HG03575 (cell line): Measurements from ENCODE around the gene AQR.
"Not testable (repeated sequence)": the region's sequence is repeated elsewhere in the genome, so short reads cannot be mapped to it uniquely, and the experiment has no call there.

Experiments used
- ATAC-seq: cut with Tn5 transposase; IDR thresholded peaks from one replicate; pipeline ENCODE4 v1.9.1; 2021; ENCODE audit not compliant: unreplicated experiment, insufficient number of reproducible peaks, low FRiP score; ENCODE audit errors: extremely low read depth

The AQR gene

DNA sequence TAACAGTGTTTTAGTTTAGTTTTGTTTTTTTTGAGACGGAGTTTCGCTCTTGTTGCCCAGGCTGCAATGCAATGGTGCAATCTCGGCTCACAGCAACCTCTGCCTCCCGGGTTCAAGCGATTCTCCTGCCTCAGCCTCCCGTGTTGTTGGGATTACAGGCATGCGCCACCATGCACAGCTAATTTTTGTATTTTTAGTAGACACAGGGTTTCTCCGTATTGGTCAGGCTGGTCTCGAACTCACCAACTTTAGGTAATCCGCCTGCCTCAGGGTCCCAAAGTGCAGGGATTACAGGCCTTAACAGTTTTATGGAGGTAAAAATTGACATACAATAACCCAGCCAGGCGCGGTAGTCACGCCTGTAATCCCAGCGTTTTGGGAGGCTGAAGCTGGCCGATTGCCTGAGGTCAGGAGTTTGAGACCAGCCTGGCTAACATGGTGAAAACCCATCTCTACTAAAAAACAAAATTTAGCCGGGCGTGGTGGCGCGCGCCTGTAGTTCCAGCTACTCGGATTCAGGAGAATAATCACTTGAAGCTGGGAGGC, 629 bp upstream of the AQR start:
- ATAC-seq: not testable (repeated sequence)

DNA sequence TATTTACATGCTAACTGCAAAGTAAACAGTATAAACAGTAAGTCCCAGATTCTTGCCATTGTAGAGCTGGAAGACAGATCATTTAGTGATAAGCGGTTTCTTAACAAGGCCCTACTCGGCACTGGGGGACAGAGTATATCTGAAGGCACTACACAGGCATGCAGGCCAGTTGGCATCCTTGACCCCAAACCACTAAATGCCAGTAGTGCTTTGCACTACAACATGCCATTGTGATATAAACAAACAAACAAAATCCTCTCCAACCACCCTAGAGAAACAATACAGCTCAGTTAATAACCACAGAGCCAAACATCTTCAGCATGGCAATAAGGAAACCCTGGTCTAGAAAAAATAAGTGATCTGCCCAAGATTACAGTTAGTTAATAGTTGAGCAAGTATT, 5.3 kb downstream of the AQR start:
- ATAC-seq: no peak

DNA sequence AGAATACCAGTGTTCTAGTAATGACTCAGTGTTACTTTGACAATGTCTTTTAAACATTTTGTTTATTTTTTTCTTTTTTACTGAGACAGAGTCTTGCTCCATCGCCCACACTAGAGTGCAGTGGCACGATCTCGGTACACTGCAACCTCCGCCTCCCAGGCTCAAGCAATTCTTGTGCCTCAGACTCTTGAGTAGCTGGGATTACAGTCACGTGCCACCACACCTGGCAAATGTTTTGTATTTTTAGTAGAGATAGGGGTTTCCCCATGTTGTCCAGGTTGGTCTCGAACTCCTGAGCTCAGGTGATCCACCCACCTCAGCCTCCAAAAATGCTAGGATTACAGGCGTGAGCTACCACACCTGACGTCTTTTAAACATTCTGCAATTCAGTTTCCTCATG, 15.7 kb downstream of the AQR start:
- no peak for ATAC-seq

DNA sequence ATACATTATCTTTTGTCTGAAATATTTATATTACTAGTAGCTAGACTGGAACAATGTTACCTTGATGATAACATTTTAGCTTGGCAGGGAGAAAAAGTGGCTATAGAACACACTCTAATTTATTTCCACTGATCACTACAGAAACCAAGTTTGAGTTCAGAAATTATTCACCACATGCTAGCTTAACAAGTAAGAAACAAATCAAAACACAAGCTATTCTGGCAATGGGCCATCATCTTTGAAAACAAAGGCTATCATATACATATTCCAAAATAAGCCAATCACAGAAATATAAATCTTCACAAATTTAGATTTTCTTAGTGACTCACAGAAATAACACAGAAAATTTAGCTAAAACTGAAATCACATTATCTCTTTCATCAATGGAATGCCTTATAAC, 17.1 kb downstream of the AQR start:
- ATAC-seq: no peak

DNA sequence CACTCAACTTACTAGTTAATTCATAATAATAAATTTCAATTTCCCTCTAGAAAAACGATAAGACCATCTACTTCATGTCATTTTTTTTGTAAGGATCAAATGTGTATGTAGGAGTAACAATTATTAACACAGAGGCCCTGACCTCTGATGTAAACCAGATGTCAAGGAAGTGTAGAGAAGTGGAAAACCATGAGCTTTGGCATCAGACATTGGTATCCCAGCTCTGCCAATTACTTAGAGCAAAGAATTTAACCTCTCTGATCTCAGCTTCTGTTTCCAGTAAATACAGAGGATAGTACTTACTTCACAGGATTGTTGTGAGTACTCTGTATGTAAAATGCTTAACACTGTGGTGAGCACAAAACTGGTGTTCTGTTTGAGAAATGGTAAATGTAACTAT, 17.5 kb downstream of the AQR start:
- no peak for ATAC-seq

DNA sequence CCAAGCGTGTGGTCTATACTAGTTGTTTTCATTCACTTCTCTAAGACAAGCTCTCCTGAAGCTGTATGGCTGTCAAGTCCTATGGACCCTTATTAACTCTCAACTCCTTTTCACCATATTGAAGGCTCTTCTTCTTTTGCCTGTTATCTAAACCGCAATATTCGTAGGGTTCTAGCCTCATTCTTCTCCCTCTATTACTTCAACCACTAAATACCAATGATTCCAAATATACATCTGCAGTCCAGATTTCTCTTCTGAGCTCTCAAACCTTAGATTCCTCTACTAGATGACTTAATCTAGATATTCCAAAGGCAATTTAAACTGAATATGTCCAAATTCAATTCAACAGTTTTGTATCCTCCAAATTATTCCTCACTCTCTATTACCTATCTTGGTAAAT, 24.6 kb downstream of the AQR start:
- no peak for ATAC-seq

DNA sequence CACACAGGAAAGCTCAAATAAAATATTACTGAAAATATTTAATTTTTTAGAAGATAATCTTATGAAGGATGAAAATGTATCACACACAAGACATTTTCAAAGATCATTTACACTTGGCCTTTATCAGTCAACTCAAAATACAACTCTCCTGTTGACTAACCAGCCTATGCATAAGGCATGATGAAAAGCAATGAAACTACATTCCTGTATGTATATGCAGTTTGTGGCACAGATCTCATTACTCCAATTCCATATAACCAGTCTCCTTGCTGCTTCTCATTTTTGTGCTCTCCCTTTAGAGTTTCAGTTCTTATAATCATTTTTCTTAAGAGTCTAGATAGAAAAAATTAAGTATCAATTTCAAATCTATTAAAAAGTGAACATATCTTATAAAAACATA, 25.8 kb downstream of the AQR start:
- no peak for ATAC-seq

DNA sequence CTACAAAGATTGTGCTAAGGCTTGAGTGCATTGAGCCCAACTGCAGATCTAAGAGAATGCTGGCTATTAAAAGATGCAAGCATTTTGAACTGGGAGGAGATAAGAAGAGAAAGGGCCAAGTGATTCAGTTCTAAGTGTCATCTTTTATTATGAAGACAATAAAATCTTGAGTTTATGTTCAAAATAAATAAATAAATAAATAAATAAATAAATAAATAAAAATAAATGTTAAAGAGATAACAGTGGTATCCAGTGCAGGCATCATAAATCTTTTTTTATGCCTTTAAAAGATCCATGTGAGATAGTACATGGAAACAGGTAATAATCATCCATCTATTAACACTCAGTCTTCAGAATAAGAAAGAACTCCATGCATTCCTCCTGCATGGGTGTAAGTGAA, 26.3 kb downstream of the AQR start:
- not testable (repeated sequence) for ATAC-seq

DNA sequence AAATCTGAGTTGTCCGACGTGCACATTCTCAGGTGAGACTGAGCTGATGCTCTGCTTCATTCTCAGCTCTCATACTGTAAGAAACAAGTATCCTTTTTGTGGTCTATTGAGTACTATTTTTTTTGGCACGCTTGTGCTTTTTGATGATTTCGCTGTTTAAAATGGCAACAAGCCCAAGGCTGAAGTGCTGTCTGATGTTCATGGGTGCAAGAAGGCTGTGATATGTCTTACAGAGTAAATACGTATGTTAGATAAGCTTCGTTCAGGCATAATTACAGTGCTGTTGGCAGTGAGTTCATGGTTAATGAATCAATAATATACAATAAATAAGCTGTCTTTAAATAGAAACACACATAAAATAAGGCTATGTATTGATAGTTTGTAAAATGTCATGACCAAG, 27.2 kb downstream of the AQR start:
- no peak for ATAC-seq

DNA sequence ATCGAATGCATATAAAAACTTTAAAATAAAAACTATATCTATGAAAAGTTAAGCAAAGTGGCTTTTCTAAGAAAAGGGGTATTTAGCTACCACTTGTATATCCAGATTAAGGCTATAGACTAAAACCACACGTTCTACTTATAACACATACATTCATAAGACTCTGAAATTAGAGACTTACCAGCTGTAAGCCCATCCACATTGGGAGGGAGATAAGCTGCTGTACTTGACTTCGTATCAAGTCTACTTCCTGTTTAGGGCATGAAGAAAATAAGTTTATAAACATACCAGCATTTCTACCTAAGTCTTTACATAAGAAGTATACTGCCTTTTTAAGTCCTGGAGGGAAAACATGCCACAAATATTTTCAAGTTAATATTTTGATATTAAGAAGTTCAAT, 27.7 kb downstream of the AQR start:
- ATAC-seq: no peak

DNA sequence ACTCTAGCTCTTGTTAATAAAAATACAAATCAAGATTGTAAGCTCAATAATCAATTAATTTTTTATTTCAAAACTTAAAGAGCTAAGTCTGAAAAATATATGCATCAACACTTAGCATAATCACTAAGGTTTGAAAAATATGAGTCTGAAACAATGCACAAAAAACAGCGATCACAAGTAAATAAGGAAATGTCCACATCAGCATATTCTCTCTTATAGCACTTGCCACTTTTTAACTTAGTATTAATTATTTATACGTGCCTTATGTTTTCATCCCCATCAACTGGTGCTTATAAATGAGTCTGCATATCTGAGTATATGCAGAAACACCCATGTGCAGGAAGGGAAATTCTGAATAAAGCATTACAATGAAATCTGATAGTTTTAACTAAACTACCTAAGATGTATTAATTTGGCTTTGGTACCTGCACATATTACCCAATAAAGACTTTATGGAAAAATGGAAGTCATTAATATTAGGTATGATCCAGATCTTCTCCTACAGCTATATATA, 28.3 kb downstream of the AQR start:
- ATAC-seq: no peak

DNA sequence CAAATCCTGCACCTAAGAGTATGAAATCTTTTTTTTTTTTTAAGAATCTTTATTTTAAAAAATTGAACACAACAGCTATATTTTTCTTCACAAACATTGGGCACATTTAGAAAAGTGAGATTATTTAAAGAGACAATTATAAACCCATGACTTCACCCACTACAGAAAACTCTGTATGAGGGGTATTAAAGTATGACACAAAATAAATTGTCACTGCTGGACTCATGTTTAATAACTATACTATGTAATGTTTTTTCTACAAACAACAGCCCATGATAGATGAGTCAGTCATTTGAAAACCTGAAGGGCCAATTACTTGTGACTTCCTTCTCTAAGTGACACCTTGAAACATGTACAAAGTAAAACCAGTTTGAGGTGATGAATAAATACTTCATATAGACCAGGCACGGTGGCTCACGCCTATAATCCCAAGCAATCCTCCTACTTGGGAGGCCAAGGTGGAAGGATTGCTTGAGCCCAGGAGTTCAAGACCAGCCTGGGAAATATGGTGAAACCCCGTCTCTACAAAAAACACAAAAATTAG, 36.0 kb downstream of the AQR start:
- no peak for ATAC-seq

DNA sequence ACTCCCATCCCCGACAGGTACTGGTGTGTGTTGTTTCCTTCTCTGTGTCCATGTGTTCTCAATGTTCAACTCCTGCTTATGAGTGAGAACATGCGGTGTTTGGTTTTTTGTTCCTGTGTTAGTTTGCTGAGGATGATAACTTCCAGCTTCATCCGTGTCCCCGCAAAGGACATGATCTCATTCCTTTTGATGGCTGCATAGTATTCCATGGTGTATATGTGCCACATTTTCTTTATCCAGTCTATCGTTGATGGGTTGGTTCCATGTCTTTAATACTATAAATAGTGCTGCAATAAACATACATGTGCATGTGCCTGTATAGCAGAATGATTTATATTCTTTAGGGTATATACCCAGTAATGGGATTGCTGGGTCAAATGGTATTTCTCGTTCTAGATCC, 41.2 kb downstream of the AQR start:
- not testable (repeated sequence) for ATAC-seq

DNA sequence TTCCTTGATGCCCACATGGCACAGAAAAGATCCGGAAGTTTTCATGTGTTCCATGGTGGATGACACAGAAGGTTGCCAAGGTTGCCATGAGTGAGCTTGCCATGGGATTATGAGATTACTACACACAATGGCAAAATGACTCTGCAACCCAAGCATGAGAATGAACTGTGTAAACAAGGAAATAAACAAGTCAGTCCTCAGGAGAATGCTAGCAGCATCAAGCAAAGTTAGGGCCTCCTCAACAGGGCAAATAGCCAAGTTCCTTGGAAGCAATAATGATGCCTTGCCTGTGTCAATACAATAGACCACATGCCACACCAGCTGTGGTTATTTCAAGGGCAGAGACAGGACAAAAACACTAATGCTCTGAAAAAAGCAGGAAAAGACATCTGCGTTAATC, 41.8 kb downstream of the AQR start:
- no peak for ATAC-seq

DNA sequence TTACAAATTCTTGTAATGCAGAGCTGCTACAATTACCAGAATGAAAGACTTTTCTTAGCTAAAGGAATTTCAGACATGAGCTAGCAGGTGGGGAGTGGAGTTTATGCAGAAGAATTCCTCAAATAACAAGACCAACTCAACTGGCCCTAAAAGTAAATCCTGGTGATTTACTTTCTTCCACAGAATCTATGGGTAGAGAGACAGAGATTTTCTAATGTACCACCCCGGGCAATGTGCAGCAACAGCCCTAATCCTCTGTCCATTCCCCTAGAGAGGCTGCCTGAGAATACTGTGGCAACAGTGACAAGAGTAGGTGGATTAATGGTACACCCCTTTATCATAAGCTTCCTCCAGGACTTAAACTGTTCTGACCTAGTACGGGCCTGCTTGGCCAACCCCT, 55.2 kb downstream of the AQR start:
- ATAC-seq: no peak

DNA sequence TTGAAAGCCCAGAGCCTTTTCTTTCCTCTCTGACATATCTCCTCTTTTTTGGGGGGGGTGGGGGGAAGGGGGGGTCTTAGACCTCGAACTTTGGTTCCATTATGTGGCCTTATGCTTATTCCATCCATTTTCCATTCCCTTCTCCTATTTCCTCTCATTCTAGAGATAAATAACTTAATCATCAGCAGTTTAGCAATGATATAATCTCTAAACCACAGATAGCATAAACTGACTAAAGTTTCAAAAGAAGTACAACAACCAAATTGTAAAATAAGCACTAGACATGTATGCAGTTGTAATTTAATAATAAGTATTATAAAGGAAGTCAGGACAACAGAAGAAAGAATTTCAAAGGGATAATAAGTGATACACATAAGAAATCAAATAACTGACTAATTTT, 64.5 kb downstream of the AQR start:
- ATAC-seq: no peak

DNA sequence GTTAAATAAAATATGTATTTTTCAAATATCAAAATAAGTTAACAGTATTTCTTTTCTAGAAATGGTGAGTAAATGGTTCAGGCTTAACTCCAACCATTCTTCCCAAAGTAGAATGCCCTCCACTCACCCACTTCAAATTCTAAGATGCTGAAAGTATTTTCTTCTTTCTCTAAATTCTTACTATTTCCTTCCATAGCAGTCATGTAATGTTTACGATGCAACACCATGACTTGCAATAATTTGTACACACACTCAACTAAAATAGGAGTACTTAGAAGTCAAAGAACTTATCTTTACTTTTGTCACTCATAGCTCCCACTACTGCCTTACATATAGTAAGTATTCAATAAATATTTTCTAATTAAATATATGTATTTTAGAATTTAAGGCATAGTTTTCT, 65.0 kb downstream of the AQR start:
- no peak for ATAC-seq

DNA sequence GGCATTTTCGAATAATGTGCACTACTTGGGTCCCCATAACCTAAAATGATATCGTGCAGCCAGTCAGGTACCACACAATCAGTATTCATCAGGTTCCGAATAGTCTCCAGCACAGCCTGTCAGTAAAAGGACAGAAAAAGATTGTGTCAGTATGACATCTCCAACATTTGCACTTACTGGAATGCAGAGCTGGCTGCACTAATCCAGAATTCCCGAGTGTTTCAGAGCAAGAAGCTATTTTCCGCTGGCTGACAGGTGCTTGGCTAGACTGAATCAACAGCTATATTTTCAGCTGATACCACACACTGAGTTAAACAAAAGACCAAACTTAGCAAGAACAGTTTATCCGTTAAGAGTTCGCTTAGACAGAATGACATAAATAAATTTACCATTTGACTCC, 68.8 kb downstream of the AQR start:
- ATAC-seq: no peak

DNA sequence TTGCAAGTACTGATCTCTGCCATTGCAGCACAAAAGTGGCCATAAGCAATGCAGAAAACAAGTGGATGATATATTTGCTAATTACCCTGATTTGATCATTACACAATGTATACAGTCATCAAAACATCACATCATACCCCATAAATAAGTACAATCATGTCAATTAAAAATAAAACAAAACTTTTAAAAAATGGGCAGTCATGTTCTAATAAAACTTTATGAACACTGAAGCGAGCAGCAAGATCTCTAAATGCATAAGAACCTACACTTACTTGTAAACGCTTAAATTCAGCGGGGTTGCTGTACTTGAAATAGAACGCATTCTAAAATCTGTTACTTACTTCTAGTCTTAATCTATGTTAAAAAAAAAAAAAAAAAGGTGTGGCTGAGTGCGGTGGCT, 73.4 kb downstream of the AQR start:
- ATAC-seq: no peak

DNA sequence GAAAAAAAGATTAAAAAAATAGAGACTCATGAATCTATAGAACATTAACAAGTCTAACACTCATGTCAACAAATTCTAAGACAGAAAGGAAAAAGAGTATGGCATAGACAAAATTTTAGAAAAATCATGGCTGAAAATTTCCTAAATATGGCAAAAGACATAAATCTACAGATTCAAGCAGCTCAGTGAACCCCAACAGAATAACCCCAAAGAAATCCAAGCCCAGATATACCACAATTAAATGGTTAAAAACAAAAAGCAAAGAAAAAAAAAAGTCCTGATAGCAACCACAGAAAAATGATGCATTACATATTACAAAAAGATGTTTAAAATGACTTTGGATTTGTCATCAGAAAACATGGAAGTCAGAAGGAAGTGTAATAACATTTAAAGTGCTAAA, 75.6 kb downstream of the AQR start:
- ATAC-seq: no peak

DNA sequence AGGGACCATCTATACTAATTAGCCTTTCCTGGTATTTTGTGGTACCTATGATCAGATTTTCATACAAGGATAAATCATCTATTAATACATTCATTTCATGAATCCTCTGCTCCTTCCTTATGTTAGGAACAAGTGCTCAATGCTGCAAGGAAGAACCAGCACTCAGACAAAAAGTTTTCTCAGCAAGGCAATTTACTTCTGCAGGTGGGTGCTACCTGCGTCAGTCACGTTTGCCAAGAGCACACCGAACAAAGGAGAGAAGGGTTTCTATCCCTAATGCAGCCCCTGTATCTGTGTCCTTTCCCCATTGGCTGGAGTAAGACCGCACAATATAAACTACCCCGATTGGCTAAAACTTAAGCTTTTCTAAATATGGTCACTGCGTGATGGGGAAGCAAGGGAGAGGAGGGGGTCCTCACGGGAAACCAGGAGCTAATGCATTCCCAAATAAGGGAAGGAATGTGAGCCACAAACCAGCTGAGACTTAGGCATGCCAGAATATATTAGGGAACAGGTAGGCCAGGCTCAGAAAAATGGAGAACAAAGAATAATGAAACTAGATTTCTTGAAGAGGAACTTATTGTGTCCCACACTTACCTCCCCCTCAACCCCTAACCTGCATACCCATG, 76.5 kb downstream of the AQR start:
- no peak for ATAC-seq
